HCT116 (cell line): Measurements from ENCODE around the gene DGKB. TPM values are rescaled to one million over a fixed set of nuclear protein-coding genes. Genes with fewer than 3 reads are reported as not detected.

Experiments
- ATAC-seq: fragments of 200-7000 bp; cut with Tn5 transposase; 2 replicates; pipeline ENCODE4 v1.9.1; 2020; ENCODE audit warnings: mild to moderate bottlenecking, moderate library complexity
- BruUV-seq: library from RNA; stranded (reverse); fragments of 400-500 nt; replicated peaks from 2 replicates; lab custom pipeline; 2021; lab: Mats Ljungman, UMichigan
- CTCF ChIA-PET: fragments of 300-600 bp; sonication (Branson Sonifier 250); formaldehyde crosslinking; loops from one replicate; lab custom pipeline; 2021; ENCODE audit warnings: antibody characterized with exemption; lab: Charles Lee
- POLR2A ChIA-PET: fragments of 300-600, 350-600 bp; sonication (Branson Sonifier 250); formaldehyde crosslinking; loops from one replicate; lab custom pipeline; 2021; ENCODE audit warnings: antibody characterized with exemption; lab: Charles Lee
- RAD21 ChIA-PET, 2 experiments: fragments of 300-600 bp; sonication (Branson Sonifier 250); formaldehyde crosslinking; loops; one replicate each; lab custom pipeline; 2023; ENCODE audit warnings: low total read pairs in 2 of 2; ENCODE audit not compliant: uncharacterized antibody in 2 of 2, unreplicated experiment in 2 of 2, low non-redundant PET in 1 of 2; lab: Charles Lee
- DNase-seq: peaks from one replicate; pipeline ENCODE4 v3.0.0-alpha.2; 2010; ENCODE audit warnings: low read depth, low spot score
- H2AFZ ChIP-seq: fragments of 200-600 bp; shearing (Covaris generic), sonication (generic); 2 replicates; pipeline ENCODE4 v1.6.1; 2017; ENCODE audit warnings: low read depth, mixed run types, mixed read lengths, antibody characterized with exemption, low read length; ENCODE audit not compliant: poor library complexity, severe bottlenecking
- H3K27ac ChIP-seq: 2 replicates; pipeline ENCODE4 v1.5.1; 2012; ENCODE audit warnings: low read depth, low read length
- H3K27me3 ChIP-seq: fragments of 200-600 bp; sonication (generic); 2 replicates; pipeline ENCODE4 v1.6.1; 2016; ENCODE audit warnings: mixed run types, low read length, mixed read lengths; ENCODE audit not compliant: insufficient read depth
- H3K36me3 ChIP-seq, 2 experiments: fragments of 200-500 bp in 1 of 2; fragments of 200-600 bp in 1 of 2; sonication (Bioruptor generic) in 1 of 2; sonication (generic) in 1 of 2; 2 replicates each; pipeline versions ENCODE4 v1.5.1 to v1.6.1; 2014 to 2016; ENCODE audit warnings: low read length in 2 of 2, inconsistent platforms in 1 of 2, mixed read lengths in 1 of 2, mixed run types in 1 of 2; ENCODE audit not compliant: insufficient read depth in 2 of 2, control insufficient read depth in 1 of 2
- H3K4me1 ChIP-seq, 2 experiments: fragments of 200-600 bp in 1 of 2; sonication (generic) in 1 of 2; 2 replicates each; pipeline versions ENCODE4 v1.5.1 to v1.6.1; 2012 to 2017; ENCODE audit warnings: low read length in 2 of 2, inconsistent platforms in 1 of 2, mild to moderate bottlenecking in 1 of 2, mixed read lengths in 1 of 2, mixed run types in 1 of 2, moderate library complexity in 1 of 2; ENCODE audit not compliant: insufficient read depth in 2 of 2, control insufficient read depth in 1 of 2
- H3K4me2 ChIP-seq: fragments of 200-600 bp; sonication (generic); 2 replicates; pipeline ENCODE4 v1.6.1; 2017; ENCODE audit warnings: mixed run types, low read length, mixed read lengths
- H3K4me3 ChIP-seq, 2 experiments: fragments of 200-600 bp in 1 of 2; sonication (generic) in 1 of 2; replicated peaks in 1 of 2; 2 replicates each; pipeline ENCODE4 v1.5.1; 2011 to 2016; ENCODE audit warnings: low read length in 2 of 2, control low read depth in 1 of 2, low read depth in 1 of 2, mild to moderate bottlenecking in 1 of 2, mixed read lengths in 1 of 2, mixed run types in 1 of 2
- H3K79me2 ChIP-seq: fragments of 200-600 bp; sonication (generic); 2 replicates; pipeline ENCODE4 v1.6.1; 2017; ENCODE audit warnings: mild to moderate bottlenecking, mixed run types, low read length, moderate library complexity, mixed read lengths; ENCODE audit not compliant: insufficient read depth
- H3K9ac ChIP-seq: fragments of 200-600 bp; sonication (generic); 2 replicates; pipeline ENCODE4 v1.6.1; 2016; ENCODE audit warnings: low read length, mixed read lengths
- H3K9me2 ChIP-seq: fragments of 200-600 bp; sonication (generic), shearing (Covaris generic); 2 replicates; pipeline ENCODE4 v1.6.1; 2017; ENCODE audit warnings: mixed run types, mild to moderate bottlenecking, moderate library complexity; ENCODE audit not compliant: insufficient read depth
- H3K9me3 ChIP-seq, 2 experiments: fragments of 200-500 bp in 1 of 2; fragments of 200-600 bp in 1 of 2; sonication (Bioruptor generic) in 1 of 2; sonication (generic) in 1 of 2; 2 replicates each; pipeline ENCODE4 v1.6.1; 2014 to 2017; ENCODE audit warnings: low read length in 2 of 2, mixed read lengths in 2 of 2, inconsistent platforms in 1 of 2, low read depth in 1 of 2, mild to moderate bottlenecking in 1 of 2, mixed run types in 1 of 2, moderate library complexity in 1 of 2; ENCODE audit not compliant: control insufficient read depth in 1 of 2, insufficient read depth in 1 of 2
- H4K20me1 ChIP-seq: fragments of 200-600 bp; sonication (generic), shearing (Covaris generic); 2 replicates; pipeline ENCODE4 v1.6.1; 2017; ENCODE audit warnings: mixed run types, mild to moderate bottlenecking, moderate library complexity; ENCODE audit not compliant: insufficient read depth
- ATF3 ChIP-seq: IDR thresholded peaks from 2 replicates; pipeline ENCODE4 v1.6.1; 2012
- CBX3 ChIP-seq: IDR thresholded peaks from 2 replicates; pipeline ENCODE4 v1.6.1; 2012; ENCODE audit warnings: low read depth
- CEBPB ChIP-seq: IDR thresholded peaks from 2 replicates; pipeline ENCODE4 v1.6.1; 2012; ENCODE audit warnings: low read depth
- EGR1 ChIP-seq: IDR thresholded peaks from 2 replicates; pipeline ENCODE4 v1.6.1; 2012; ENCODE audit warnings: low read depth
- EZH2 ChIP-seq: fragments of 200-600 bp; sonication (generic); IDR thresholded peaks from 2 replicates; pipeline ENCODE4 v1.6.1; 2017; ENCODE audit warnings: antibody characterized with exemption, mixed run types
- EZH2phosphoT487 ChIP-seq: fragments of 200-600 bp; IDR thresholded peaks from 2 replicates; pipeline ENCODE4 v1.6.1; 2018; ENCODE audit warnings: antibody characterized with exemption, borderline replicate concordance
- POLR2A ChIP-seq: IDR thresholded peaks from 2 replicates; pipeline ENCODE4 v1.7.0; 2011; ENCODE audit warnings: borderline replicate concordance; ENCODE audit not compliant: insufficient read depth, insufficient read length; ENCODE audit errors: extremely low read depth
- POLR2AphosphoS5 ChIP-seq: IDR thresholded peaks from 2 replicates; pipeline ENCODE4 v1.6.1; 2011; ENCODE audit warnings: mild to moderate bottlenecking, low read depth, low read length, moderate library complexity
- SIN3A ChIP-seq: IDR thresholded peaks from 2 replicates; pipeline ENCODE4 v1.6.1; 2012; ENCODE audit warnings: low read depth
- SP1 ChIP-seq: IDR thresholded peaks from 2 replicates; pipeline ENCODE4 v1.6.1; 2012; ENCODE audit warnings: low read depth
- SRF ChIP-seq: IDR thresholded peaks from 2 replicates; pipeline ENCODE4 v1.6.1; 2012; ENCODE audit warnings: low read depth
- TCF7L2 ChIP-seq: IDR thresholded peaks from 2 replicates; pipeline ENCODE4 v1.7.0; 2011; ENCODE audit warnings: borderline replicate concordance, inconsistent platforms; ENCODE audit not compliant: insufficient read depth, insufficient read length; ENCODE audit errors: extremely low read depth
- ZBTB33 ChIP-seq: IDR thresholded peaks from 2 replicates; pipeline ENCODE4 v1.6.1; 2011; ENCODE audit warnings: mild to moderate bottlenecking, low read length, moderate library complexity; ENCODE audit not compliant: insufficient replicate concordance; ENCODE audit errors: extremely low read depth
- ZNF274 ChIP-seq: fragments of 200-500 bp; sonication (Bioruptor generic); IDR thresholded peaks from 2 replicates; pipeline ENCODE4 v1.6.1; 2014; ENCODE audit warnings: mild to moderate bottlenecking, low read depth, low read length, inconsistent platforms
- intact Hi-C: fragments of 100-400 bp; cut with micrococcal nuclease; formaldehyde crosslinking; loops from 2 replicates; pipeline ENCODE4 v1.10.0; 2022
- total RNA-seq: library from RNA; stranded (reverse); gene quantifications from one replicate; pipeline ENCODE4 v1.2.1, GENCODE V29; 2021; ENCODE audit not compliant: unreplicated experiment
- TF ChIP-seq, protein P1 (sequence below), 3 experiments: fragments of 200-600 bp in 1 of 3; sonication (generic) in 1 of 3; IDR thresholded peaks in 2 of 3; conservative IDR thresholded peaks in 1 of 3; 2 replicates each; pipeline ENCODE4 v1.5.1; 2012 to 2017; ENCODE audit warnings: low read depth in 2 of 3, low read length in 2 of 3, antibody characterized with exemption in 1 of 3, borderline replicate concordance in 1 of 3, control low read depth in 1 of 3, mild to moderate bottlenecking in 1 of 3, mixed read lengths in 1 of 3, mixed run types in 1 of 3, moderate library complexity in 1 of 3; ENCODE audit not compliant: insufficient read depth in 1 of 3

DGKB gene
- total RNA-seq, 1 experiment from 2014 or later: 0.05 TPM

GRCh38 chr7:14381936-14382335 is 520.6 kb downstream of the DGKB start:
- no peak overlapping the region for H3K4me3 ChIP-seq
- RAD21 ChIA-PET: no interaction called here
- no peak overlapping the region for H3K27ac ChIP-seq
- no peaks in the 10 kb centered on the region for H3K4me1 ChIP-seq
- H3K27me3 ChIP-seq: no peaks in the 10 kb centered on the region
- no peak overlapping the region for H3K4me2 ChIP-seq
- H3K9me3 ChIP-seq: no peaks in the 10 kb centered on the region
- no peak for ATAC-seq
- intact Hi-C loops: no loop called here
- H3K79me2 ChIP-seq: no peaks in the 10 kb centered on the region
- no peaks in the 10 kb centered on the region for H4K20me1 ChIP-seq
- CTCF ChIA-PET: no interaction called here
- no peaks in the 10 kb centered on the region for H3K9me2 ChIP-seq
- H3K36me3 ChIP-seq: no peaks in the 10 kb centered on the region
- TF ChIP-seq POLR2A (no peak), SIN3A (no peak), CEBPB (no peak), EGR1 (no peak), SRF (no peak), POLR2AphosphoS5 (no peak), TCF7L2 (no peak), SP1 (no peak)
- TF ChIP-seq, protein P1, sequence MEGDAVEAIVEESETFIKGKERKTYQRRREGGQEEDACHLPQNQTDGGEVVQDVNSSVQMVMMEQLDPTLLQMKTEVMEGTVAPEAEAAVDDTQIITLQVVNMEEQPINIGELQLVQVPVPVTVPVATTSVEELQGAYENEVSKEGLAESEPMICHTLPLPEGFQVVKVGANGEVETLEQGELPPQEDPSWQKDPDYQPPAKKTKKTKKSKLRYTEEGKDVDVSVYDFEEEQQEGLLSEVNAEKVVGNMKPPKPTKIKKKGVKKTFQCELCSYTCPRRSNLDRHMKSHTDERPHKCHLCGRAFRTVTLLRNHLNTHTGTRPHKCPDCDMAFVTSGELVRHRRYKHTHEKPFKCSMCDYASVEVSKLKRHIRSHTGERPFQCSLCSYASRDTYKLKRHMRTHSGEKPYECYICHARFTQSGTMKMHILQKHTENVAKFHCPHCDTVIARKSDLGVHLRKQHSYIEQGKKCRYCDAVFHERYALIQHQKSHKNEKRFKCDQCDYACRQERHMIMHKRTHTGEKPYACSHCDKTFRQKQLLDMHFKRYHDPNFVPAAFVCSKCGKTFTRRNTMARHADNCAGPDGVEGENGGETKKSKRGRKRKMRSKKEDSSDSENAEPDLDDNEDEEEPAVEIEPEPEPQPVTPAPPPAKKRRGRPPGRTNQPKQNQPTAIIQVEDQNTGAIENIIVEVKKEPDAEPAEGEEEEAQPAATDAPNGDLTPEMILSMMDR (IDR thresholded peaks at IDR 0.05 in 2 of 3, conservative IDR thresholded peaks at IDR 0.05 in 1 of 3; ENCODE audit: borderline replicate concordance in 1 of 3, insufficient read depth in 1 of 3, low read depth in 2 of 3, low read length in 2 of 3): no peak
- TF ChIP-seq, all 23 proteins: peak for 0
- Histone ChIP-seq H2AFZ (no peak overlapping the region), H3K9ac (no peak overlapping the region)
- no peak for DNase-seq
- no TSS peak for BruUV-seq
- POLR2A ChIA-PET: no interaction called here

DNA sequence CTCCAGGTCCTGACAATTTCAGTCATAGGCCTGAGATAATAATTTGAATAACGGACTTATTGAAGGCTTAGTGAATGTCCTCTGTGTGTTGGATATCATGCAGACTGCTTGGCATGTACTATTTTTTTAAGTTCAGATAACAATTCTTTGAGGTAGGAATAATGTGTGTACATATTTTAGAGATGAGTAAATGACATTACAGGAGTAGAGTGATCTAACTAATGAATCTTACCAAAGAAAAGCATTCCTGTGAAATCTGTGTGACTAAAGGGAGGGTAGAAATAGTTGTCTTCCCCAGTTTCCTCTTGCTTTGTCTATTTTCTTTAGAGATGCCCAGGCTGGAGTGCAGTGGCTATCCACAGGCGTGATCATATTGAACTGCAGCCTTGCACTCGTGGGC is 521.2 kb downstream of the DGKB start:
- H4K20me1 ChIP-seq: no peaks in the 10 kb centered on the region
- no peak for DNase-seq
- POLR2A ChIA-PET: no interaction called here
- TF ChIP-seq EZH2: no peak
- TF ChIP-seq CBX3: no peak
- TF ChIP-seq EZH2phosphoT487: no peak
- no peak for TF ChIP-seq EGR1
- no peak for TF ChIP-seq SIN3A
- TF ChIP-seq ZBTB33: no peak
- TF ChIP-seq CEBPB: no peak
- no peak for TF ChIP-seq POLR2AphosphoS5
- no peak for TF ChIP-seq ATF3
- TF ChIP-seq TCF7L2: no peak
- TF ChIP-seq SRF: no peak
- no peak for TF ChIP-seq ZNF274
- no peak for TF ChIP-seq SP1
- TF ChIP-seq, all 23 proteins: peak for 0
- no peak overlapping the region for H2AFZ ChIP-seq
- H3K4me1 ChIP-seq: no peaks in the 10 kb centered on the region
- no TSS peak for BruUV-seq
- no peaks in the 10 kb centered on the region for H3K79me2 ChIP-seq
- no peak overlapping the region for H3K4me3 ChIP-seq
- no peaks in the 10 kb centered on the region for H3K9me3 ChIP-seq
- ATAC-seq: no peak
- H3K4me2 ChIP-seq: no peak overlapping the region
- intact Hi-C loops: no loop called here
- no peaks in the 10 kb centered on the region for H3K9me2 ChIP-seq
- no peak overlapping the region for H3K9ac ChIP-seq
- H3K36me3 ChIP-seq: no peaks in the 10 kb centered on the region
- H3K27me3 ChIP-seq: no peaks in the 10 kb centered on the region
- ChIA-PET CTCF (no interaction called here), RAD21 (no interaction called here)
- H3K27ac ChIP-seq: no peak overlapping the region
